B cell (primary cell): ENCODE measurements around the gene SPACA7.

Experiments used
- CTCF ChIP-seq: fragments of 200-600 bp; IDR thresholded peaks from one replicate; pipeline ENCODE4 v1.8.0; 2022; ENCODE audit warnings: antibody characterized with exemption, mild to moderate bottlenecking
- EZH2 ChIP-seq: IDR thresholded peaks from 2 replicates; pipeline ENCODE4 v1.6.1; 2012; ENCODE audit warnings: borderline replicate concordance, low read depth, mild to moderate bottlenecking, moderate library complexity, low read length; ENCODE audit not compliant: insufficient read depth, poor library complexity, severe bottlenecking

GRCh38 chr13:112469071-112469745 is 93.1 kb downstream of the SPACA7 start:
- TF ChIP-seq EZH2 (no peak), CTCF (no peak)
